NT2/D1 (cell line): ENCODE measurements around the gene MAIP1.

Experiments
- SUZ12 ChIP-seq: IDR thresholded peaks from 2 replicates; pipeline ENCODE4 v1.6.1; 2011; ENCODE audit not compliant: insufficient read length, insufficient read depth; ENCODE audit errors: extremely low read depth
- YY1 ChIP-seq: IDR thresholded peaks from 2 replicates; pipeline ENCODE4 v1.6.1; 2011; ENCODE audit not compliant: insufficient read length, insufficient read depth
- ZNF274 ChIP-seq: IDR thresholded peaks from 2 replicates; pipeline ENCODE4 v1.6.1; 2011; ENCODE audit warnings: mild to moderate bottlenecking, low read depth, low read length

DNA sequence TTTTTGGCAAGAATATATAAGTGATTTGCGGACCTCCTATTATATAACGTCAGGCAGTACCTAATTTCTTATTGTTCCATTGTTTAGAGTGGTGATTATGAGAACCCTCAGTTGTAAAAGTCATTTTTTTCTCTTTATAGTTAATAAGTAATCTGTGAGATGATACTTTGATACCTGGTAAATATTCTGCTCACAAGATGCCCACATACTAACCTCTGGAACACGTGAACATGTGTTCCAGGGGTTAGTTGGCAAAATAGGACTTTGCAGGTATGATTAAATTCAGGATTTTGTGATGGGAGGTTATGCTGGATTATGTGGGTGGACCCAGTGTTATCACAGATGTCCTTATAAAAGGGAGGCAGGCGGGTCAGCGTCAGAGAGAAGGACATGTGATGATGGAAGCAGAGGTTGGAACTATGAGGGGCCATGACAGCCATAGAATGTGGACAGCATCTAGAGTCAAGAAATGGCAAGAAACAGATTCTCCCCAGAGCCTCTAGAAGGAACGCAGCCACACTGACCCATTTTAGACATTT, 16.8 kb downstream of the MAIP1 start:
- TF ChIP-seq YY1 = no peak
- TF ChIP-seq SUZ12 = no peak
- no peak for TF ChIP-seq ZNF274
